WTC11 (cell line): ENCODE results near the gene TMEM192. TPM values are rescaled to one million over a fixed set of nuclear protein-coding genes. Genes with fewer than 3 reads are reported as not detected.
A peak's percentile ranks its signal among the peaks of the same experiment; 100 is the strongest.

ENCODE experiments used
- ATAC-seq: fragments of 200-7000 bp; cut with Tn5 transposase; 2 replicates; pipeline ENCODE4 v1.10.0; 2021; ENCODE audit warnings: mild to moderate bottlenecking, moderate library complexity
- CTCF ChIA-PET: fragments of 300-600 bp; sonication (Branson Sonifier 250); formaldehyde crosslinking; loops from one replicate; lab custom pipeline; 2021; ENCODE audit warnings: antibody characterized with exemption; lab: Charles Lee
- POLR2A ChIA-PET: fragments of 350-600 bp; sonication (Branson Sonifier 250); formaldehyde crosslinking; loops from one replicate; lab custom pipeline; 2021; ENCODE audit warnings: antibody characterized with exemption; lab: Charles Lee
- DNase-seq: peaks from one replicate; pipeline ENCODE4 v3.0.0; 2021; ENCODE audit warnings: low spot score
- H3K27ac Mint-ChIP-seq: 2 replicates; pipeline ENCODE4 v1.8.0; 2021; ENCODE audit warnings: mixed read lengths
- H3K27me3 Mint-ChIP-seq: 2 replicates; pipeline ENCODE4 v1.8.0; 2021; ENCODE audit warnings: low read depth, mild to moderate bottlenecking, moderate library complexity, mixed read lengths
- H3K36me3 Mint-ChIP-seq: 2 replicates; pipeline ENCODE4 v1.8.0; 2021; ENCODE audit warnings: mixed read lengths
- H3K4me1 Mint-ChIP-seq: 2 replicates; pipeline ENCODE4 v1.8.0; 2022; ENCODE audit warnings: mixed read lengths
- H3K4me3 Mint-ChIP-seq: 2 replicates; pipeline ENCODE4 v1.8.0; 2021; ENCODE audit warnings: mild to moderate bottlenecking, moderate library complexity, mixed read lengths
- H3K9me3 Mint-ChIP-seq: 2 replicates; pipeline ENCODE4 v1.8.0; 2021; ENCODE audit warnings: mixed read lengths
- CREM ChIP-seq: sonication (generic); formaldehyde crosslinking; IDR thresholded peaks from 2 replicates; pipeline ENCODE4 v1.8.1; 2022; ENCODE audit warnings: mild to moderate bottlenecking, missing genetic modification reagents, moderate library complexity
- ESRRA ChIP-seq: sonication (generic); formaldehyde crosslinking; IDR thresholded peaks from 2 replicates; pipeline ENCODE4 v1.8.1; 2022; ENCODE audit warnings: mild to moderate bottlenecking, missing genetic modification reagents, borderline replicate concordance
- ETV6 ChIP-seq: sonication (generic); formaldehyde crosslinking; IDR thresholded peaks from 2 replicates; pipeline ENCODE4 v1.8.1; 2022; ENCODE audit warnings: mild to moderate bottlenecking, missing genetic modification reagents
- GRHL2 ChIP-seq: fragments of 250-450 bp; sonication (Bioruptor Pico); IDR thresholded peaks from 2 replicates; pipeline ENCODE4 v1.8.0; 2022; ENCODE audit warnings: mild to moderate bottlenecking, moderate library complexity; ENCODE audit not compliant: insufficient replicate concordance, severe bottlenecking
- HMGA2 ChIP-seq: fragments of 250-450 bp; sonication (Bioruptor Pico); IDR thresholded peaks from 2 replicates; pipeline ENCODE4 v1.4.0; 2021; ENCODE audit warnings: mild to moderate bottlenecking, moderate library complexity
- JAZF1 ChIP-seq: fragments of 250-450 bp; sonication (Bioruptor Pico); IDR thresholded peaks from 2 replicates; pipeline ENCODE4 v1.9.0; 2021; ENCODE audit warnings: moderate library complexity, mild to moderate bottlenecking, inconsistent platforms
- NFATC4 ChIP-seq: fragments of 250-450 bp; sonication (Bioruptor Pico); IDR thresholded peaks from 2 replicates; pipeline ENCODE4 v1.9.0; 2021; ENCODE audit warnings: mild to moderate bottlenecking
- NR2C2 ChIP-seq: sonication (generic); formaldehyde crosslinking; IDR thresholded peaks from 2 replicates; pipeline ENCODE4 v1.8.0; 2022; ENCODE audit warnings: mild to moderate bottlenecking, missing genetic modification reagents
- PRRX2 ChIP-seq: fragments of 250-450 bp; sonication (Bioruptor Pico); IDR thresholded peaks from 2 replicates; pipeline ENCODE4 v1.8.0; 2021; ENCODE audit warnings: mild to moderate bottlenecking
- RORB ChIP-seq: fragments of 250-450 bp; sonication (Bioruptor Pico); IDR thresholded peaks from 2 replicates; pipeline ENCODE4 v1.9.0; 2021; ENCODE audit warnings: mild to moderate bottlenecking
- SMAD4 ChIP-seq: sonication (generic); formaldehyde crosslinking; IDR thresholded peaks from 2 replicates; pipeline ENCODE4 v1.8.0; 2022; ENCODE audit warnings: mild to moderate bottlenecking, missing genetic modification reagents
- TCF7 ChIP-seq: sonication (generic); formaldehyde crosslinking; IDR thresholded peaks from 2 replicates; pipeline ENCODE4 v1.8.0; 2022; ENCODE audit warnings: mild to moderate bottlenecking, low read depth, missing genetic modification reagents, moderate library complexity
- TEAD1 ChIP-seq: sonication (generic); formaldehyde crosslinking; IDR thresholded peaks from 2 replicates; pipeline ENCODE4 v1.8.0; 2022; ENCODE audit warnings: mild to moderate bottlenecking, missing genetic modification reagents
- TP53 ChIP-seq: sonication (generic); formaldehyde crosslinking; IDR thresholded peaks from 2 replicates; pipeline ENCODE4 v1.8.1; 2023; ENCODE audit warnings: mild to moderate bottlenecking, missing genetic modification reagents
- ZNF121 ChIP-seq: sonication (generic); formaldehyde crosslinking; IDR thresholded peaks from 2 replicates; pipeline ENCODE4 v1.8.0; 2023; ENCODE audit warnings: missing genetic modification reagents
- ZNF317 ChIP-seq: sonication (generic); formaldehyde crosslinking; IDR thresholded peaks from 2 replicates; pipeline ENCODE4 v1.8.1; 2023; ENCODE audit warnings: low read depth, mild to moderate bottlenecking, moderate library complexity, missing genetic modification reagents, borderline replicate concordance
- ZNF416 ChIP-seq: fragments of 250-450 bp; sonication (Bioruptor Pico); IDR thresholded peaks from 2 replicates; pipeline ENCODE4 v1.9.0; 2021; ENCODE audit warnings: mild to moderate bottlenecking, inconsistent platforms
- ZNF423 ChIP-seq: fragments of 250-450 bp; sonication (Bioruptor Pico); IDR thresholded peaks from 2 replicates; pipeline ENCODE4 v2.1.2; 2022; ENCODE audit warnings: mild to moderate bottlenecking, moderate library complexity
- total RNA-seq: library from RNA; stranded (reverse); gene quantifications from 3 replicates; pipeline ENCODE4 v1.2.3, GENCODE V29; 2021
- TF ChIP-seq, protein P1 (sequence below): fragments of 250-450 bp; sonication (Bioruptor Pico); IDR thresholded peaks from 2 replicates; pipeline ENCODE4 v1.9.0; 2021; ENCODE audit warnings: moderate library complexity, mild to moderate bottlenecking, inconsistent platforms, borderline replicate concordance
- TF ChIP-seq, protein P2 (sequence below): sonication (generic); formaldehyde crosslinking; conservative IDR thresholded peaks from 2 replicates; pipeline ENCODE4 v1.8.1; 2022; ENCODE audit warnings: mild to moderate bottlenecking, missing genetic modification reagents
- TF ChIP-seq, protein P3 (sequence below): sonication (generic); formaldehyde crosslinking; IDR thresholded peaks from 2 replicates; pipeline ENCODE4 v1.8.1; 2022; ENCODE audit warnings: low read depth, missing genetic modification reagents, borderline replicate concordance
- TF ChIP-seq, protein P4 (sequence below): fragments of 250-450 bp; sonication (Bioruptor Pico); IDR thresholded peaks from 2 replicates; pipeline ENCODE4 v2.1.2; 2022; ENCODE audit warnings: mild to moderate bottlenecking, moderate library complexity
- TF ChIP-seq, protein P5 (sequence below): fragments of 250-450 bp; sonication (Bioruptor Pico); conservative IDR thresholded peaks from 2 replicates; pipeline ENCODE4 v1.9.0; 2021; ENCODE audit warnings: mild to moderate bottlenecking
- TF ChIP-seq, protein P6 (sequence below): sonication (generic); formaldehyde crosslinking; IDR thresholded peaks from 2 replicates; pipeline ENCODE4 v1.8.1; 2023; ENCODE audit warnings: mild to moderate bottlenecking, missing genetic modification reagents

The TMEM192 gene
- total RNA-seq, 1 experiment from 2014 or later: 10.5 TPM

DNA sequence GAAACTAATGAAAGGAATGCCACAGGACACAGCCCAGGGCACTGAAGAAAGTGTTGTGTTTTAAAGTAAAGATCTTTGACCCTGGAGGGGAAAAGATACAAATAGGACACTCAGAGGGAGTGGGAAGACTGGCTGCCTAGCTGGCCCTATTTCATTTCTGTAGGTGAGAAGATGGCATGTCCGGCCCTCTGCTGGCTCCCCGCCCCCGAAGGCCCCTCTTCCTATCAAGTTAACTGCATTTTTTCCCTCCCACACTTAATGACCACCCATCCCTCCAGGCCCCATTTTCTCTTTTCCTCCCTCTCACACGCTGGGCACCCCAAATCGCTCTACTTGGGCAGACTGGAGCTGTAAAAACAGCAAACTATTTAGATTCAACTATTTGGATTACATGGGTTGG, 64.5 kb downstream of the TMEM192 start:
- no peak for DNase-seq
- CTCF ChIA-PET: interaction anchor here (0.9 to 1.1 kb wide), 2 partner anchors 49 to 110 kb away, joined by 3 read pairs; no protein-coding TSS in a partner anchor

DNA sequence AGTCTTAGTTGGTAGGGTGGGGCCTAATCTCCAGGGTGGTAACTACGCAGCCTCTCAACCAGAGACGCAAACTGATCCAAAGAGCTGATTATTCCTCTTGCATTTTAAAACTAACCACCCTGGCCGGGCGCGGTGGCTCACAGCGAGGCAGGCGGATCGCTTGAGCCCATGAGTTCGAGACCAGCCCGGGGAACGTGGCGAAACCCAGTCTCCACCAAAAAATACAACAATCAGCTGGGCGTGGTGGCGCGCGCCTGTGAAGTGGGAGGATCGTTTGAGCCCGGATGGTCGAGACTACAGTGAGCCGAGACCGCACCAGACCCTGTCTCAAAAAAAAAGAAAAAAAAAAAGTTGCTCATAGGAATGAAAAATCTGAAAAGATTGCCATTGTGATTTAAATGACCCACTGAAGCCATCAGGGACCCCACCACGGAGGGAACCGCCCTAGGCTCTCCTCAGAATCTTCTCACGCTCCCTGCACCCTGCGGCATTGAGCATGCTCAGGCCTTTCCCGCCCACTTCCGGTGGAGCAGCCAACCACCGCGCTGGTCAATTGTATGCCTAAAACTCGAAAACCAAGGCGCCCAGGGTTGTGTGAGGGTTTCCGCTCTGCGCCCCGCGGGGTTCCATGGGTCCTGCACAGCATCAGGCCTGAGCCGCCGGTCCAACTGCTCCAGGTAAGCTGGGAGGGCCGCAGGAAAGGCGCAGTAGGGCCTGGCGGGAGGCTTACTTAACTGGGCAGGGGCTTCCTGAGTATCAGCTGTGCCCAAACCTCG, 81.0 kb downstream of the TMEM192 start, which contains the start of gene TRIM60:
Gene TRIM60 (plus strand): TSS at position 564 of the 776 bp plus-strand sequence. CDS start 8,074 bp downstream, outside the sequence.
- Mint-ChIP-seq H3K27me3 (no peaks in the 10 kb centered on the region), H3K4me3 (no peak within 1 kb of the TSS), H3K27ac (no peak within 1 kb of the TSS), H3K9me3 (no peaks in the 10 kb centered on the region), H3K36me3 (no peaks in the 10 kb centered on the region)
- DNase-seq: no peak
- CTCF ChIA-PET: interaction anchor here (1.1 kb wide), 1 partner anchor 14 kb away, joined by 3 read pairs; no protein-coding TSS in a partner anchor
- POLR2A ChIA-PET: no interaction called here
- TF ChIP-seq NR2C2 (CRISPR knock-in tag): no peak
- TF ChIP-seq TEAD1 (CRISPR knock-in tag): no peak
- TF ChIP-seq TP53 (CRISPR knock-in tag): no peak
- TF ChIP-seq, all 79 proteins: peak for 0
- no peaks in the 10 kb centered on the region for H3K4me1 Mint-ChIP-seq
- no peak for ATAC-seq

More for the DNA sequence above, 64.5 kb downstream of the TMEM192 start:
- Mint-ChIP-seq H3K9me3 (no peaks in the 10 kb centered on the region), H3K4me3 (no peak overlapping the region), H3K4me1 (peaks cover 9% of the 10 kb centered on the region), H3K36me3 (no peaks in the 10 kb centered on the region), H3K27ac (peak overlapping the region; percentile 7; the same call in 1 of the 2 replicates), H3K27me3 (no peaks in the 10 kb centered on the region)
- peak; percentile 62 for ATAC-seq
- POLR2A ChIA-PET: no interaction called here
- TF ChIP-seq, protein P1, sequence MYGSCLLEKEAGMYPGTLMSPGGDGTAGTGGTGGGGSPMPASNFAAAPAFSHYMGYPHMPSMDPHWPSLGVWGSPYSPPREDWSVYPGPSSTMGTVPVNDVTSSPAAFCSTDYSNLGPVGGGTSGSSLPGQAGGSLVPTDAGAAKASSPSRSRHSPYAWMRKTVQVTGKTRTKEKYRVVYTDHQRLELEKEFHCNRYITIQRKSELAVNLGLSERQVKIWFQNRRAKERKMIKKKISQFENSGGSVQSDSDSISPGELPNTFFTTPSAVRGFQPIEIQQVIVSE: no peak
- no peak for TF ChIP-seq PRRX2
- no peak for TF ChIP-seq RORB
- no peak for TF ChIP-seq HMGA2 (CRISPR knock-in tag)
- TF ChIP-seq ZNF416: no peak
- TF ChIP-seq ESRRA (CRISPR knock-in tag): no peak
- no peak for TF ChIP-seq CREM (CRISPR knock-in tag)
- no peak for TF ChIP-seq ZNF317
- no peak for TF ChIP-seq SMAD4 (CRISPR knock-in tag)
- TF ChIP-seq, protein P2, sequence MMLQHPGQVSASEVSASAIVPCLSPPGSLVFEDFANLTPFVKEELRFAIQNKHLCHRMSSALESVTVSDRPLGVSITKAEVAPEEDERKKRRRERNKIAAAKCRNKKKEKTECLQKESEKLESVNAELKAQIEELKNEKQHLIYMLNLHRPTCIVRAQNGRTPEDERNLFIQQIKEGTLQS (CRISPR knock-in tag): no peak
- TF ChIP-seq JAZF1 (CRISPR knock-in tag): no peak
- no peak for TF ChIP-seq GRHL2 (CRISPR knock-in tag)
- TF ChIP-seq, protein P3, sequence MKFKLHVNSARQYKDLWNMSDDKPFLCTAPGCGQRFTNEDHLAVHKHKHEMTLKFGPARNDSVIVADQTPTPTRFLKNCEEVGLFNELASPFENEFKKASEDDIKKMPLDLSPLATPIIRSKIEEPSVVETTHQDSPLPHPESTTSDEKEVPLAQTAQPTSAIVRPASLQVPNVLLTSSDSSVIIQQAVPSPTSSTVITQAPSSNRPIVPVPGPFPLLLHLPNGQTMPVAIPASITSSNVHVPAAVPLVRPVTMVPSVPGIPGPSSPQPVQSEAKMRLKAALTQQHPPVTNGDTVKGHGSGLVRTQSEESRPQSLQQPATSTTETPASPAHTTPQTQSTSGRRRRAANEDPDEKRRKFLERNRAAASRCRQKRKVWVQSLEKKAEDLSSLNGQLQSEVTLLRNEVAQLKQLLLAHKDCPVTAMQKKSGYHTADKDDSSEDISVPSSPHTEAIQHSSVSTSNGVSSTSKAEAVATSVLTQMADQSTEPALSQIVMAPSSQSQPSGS (CRISPR knock-in tag): no peak
- TF ChIP-seq ZNF423 (CRISPR knock-in tag): no peak
- TF ChIP-seq, protein P4, sequence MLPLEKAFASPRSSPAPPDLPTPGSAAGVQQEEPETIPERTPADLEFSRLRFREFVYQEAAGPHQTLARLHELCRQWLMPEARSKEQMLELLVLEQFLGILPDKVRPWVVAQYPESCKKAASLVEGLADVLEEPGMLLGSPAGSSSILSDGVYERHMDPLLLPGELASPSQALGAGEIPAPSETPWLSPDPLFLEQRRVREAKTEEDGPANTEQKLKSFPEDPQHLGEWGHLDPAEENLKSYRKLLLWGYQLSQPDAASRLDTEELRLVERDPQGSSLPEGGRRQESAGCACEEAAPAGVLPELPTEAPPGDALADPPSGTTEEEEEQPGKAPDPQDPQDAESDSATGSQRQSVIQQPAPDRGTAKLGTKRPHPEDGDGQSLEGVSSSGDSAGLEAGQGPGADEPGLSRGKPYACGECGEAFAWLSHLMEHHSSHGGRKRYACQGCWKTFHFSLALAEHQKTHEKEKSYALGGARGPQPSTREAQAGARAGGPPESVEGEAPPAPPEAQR (CRISPR knock-in tag): no peak

DNA sequence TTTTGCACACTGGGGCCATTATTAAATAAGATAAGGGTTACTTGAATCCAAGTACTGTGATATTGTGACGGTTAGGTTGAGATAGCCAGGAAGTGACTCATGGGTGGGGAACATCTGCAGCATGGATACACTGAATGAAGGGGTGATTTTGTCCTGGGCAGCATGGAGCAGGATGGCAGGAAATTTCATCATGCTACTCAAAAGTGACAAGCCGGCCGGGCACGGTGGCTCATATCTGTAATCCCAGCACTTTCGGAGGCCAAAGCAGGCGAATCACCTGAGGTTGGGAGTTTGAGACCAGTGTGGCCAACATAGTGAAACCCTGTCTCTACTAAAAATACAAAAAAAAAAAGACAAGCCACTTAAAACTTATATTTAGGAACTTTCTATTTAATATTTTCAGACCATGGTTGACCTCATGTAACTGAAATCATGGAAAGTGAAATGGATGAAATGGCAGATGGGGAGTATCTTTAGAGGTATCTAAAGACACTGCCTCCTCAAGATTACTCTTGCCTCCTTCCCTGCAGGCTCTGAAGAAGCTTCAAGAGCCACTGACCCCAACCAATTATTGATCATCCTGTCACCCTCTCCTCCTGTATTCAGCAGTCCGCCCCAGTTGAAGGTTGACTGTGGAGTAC, 84.8 kb downstream of the TMEM192 start:
- ChIA-PET CTCF (no interaction called here), POLR2A (no interaction called here)
- ATAC-seq: no peak
- TF ChIP-seq ZNF121 (CRISPR knock-in tag) (no peak), NFATC4 (CRISPR knock-in tag) (no peak), SMAD4 (CRISPR knock-in tag) (no peak), ETV6 (CRISPR knock-in tag) (no peak), JAZF1 (CRISPR knock-in tag) (no peak), TCF7 (CRISPR knock-in tag) (no peak)
- TF ChIP-seq, protein P5, sequence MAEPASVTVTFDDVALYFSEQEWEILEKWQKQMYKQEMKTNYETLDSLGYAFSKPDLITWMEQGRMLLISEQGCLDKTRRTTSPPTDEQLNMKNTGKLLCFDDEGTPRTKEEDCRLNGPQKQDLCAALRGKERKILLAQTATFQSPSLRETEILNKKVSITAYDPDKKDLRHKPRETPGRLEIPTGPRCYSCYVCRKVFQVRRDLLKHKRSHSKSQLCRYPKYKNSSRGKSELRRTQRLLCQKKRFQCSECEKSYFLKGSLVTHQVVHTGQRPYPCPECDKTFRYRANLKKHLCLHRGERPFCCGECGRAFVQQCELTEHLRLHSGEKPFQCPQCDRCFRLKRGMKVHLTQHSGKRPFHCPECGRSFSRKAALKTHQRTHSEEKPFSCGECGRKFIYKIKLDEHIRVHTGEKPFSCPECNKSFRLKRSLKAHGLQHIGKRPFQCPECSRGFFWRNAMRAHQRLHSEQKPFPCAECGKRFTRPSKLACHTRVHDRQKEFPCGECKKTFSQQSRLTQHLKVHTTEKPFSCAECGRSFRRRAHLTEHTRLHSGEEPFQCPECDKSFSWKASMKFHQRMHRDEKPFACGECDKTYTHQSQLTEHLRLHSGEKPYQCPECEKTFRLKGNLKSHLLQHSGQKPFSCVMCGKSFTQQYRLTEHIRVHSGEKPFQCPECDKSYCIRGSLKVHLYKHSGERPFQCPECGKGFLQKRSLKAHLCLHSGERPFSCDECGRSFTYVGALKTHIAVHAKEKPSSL (CRISPR knock-in tag): no peak
- TF ChIP-seq, protein P6, sequence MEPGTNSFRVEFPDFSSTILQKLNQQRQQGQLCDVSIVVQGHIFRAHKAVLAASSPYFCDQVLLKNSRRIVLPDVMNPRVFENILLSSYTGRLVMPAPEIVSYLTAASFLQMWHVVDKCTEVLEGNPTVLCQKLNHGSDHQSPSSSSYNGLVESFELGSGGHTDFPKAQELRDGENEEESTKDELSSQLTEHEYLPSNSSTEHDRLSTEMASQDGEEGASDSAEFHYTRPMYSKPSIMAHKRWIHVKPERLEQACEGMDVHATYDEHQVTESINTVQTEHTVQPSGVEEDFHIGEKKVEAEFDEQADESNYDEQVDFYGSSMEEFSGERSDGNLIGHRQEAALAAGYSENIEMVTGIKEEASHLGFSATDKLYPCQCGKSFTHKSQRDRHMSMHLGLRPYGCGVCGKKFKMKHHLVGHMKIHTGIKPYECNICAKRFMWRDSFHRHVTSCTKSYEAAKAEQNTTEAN: no peak

More for the DNA sequence above, 84.8 kb downstream of the TMEM192 start:
- Mint-ChIP-seq H3K27me3 (no peaks in the 10 kb centered on the region), H3K36me3 (no peaks in the 10 kb centered on the region), H3K4me1 (no peaks in the 10 kb centered on the region), H3K27ac (no peak overlapping the region; the same call in 1 of the 2 replicates), H3K9me3 (no peaks in the 10 kb centered on the region), H3K4me3 (no peak overlapping the region)
- no peak for DNase-seq
